Activated CD8-positive, alpha-beta T cell treated with anti-CD3 and anti-CD28 coated beads, Interleukin-2, amount 10 ng/mL, durations not matched to agents 7 days and 5 days (primary cell): ENCODE data around the gene COL4A5. TPM values are rescaled to one million over a fixed set of nuclear protein-coding genes. Genes with fewer than 3 reads are reported as not detected.
A peak's percentile ranks its signal among the peaks of the same experiment; 100 is the strongest.
"Not testable (repeated sequence)": the region's sequence is repeated elsewhere in the genome, so short reads cannot be mapped to it uniquely, and the experiment has no call there.

Source experiments
- ATAC-seq: fragments of 150-1000 bp; cut with Tn5 transposase; one replicate; pipeline ENCODE4 v1.10.0; 2021; ENCODE audit warnings: moderate library complexity
- CTCF ChIA-PET: fragments of 350-600 bp; sonication (Branson Sonifier 250); formaldehyde crosslinking; loops from one replicate; lab custom pipeline; 2021; ENCODE audit warnings: antibody characterized with exemption; lab: Charles Lee
- POLR2A ChIA-PET: fragments of 350-600 bp; sonication (Branson Sonifier 250); formaldehyde crosslinking; loops from one replicate; lab custom pipeline; 2021; ENCODE audit warnings: antibody characterized with exemption; lab: Charles Lee
- DNase-seq: peaks from one replicate; pipeline ENCODE4 v3.0.0-alpha.2; 2020
- H3K27ac Mint-ChIP-seq: one replicate; pipeline ENCODE4 v1.8.0; 2021; ENCODE audit warnings: mild to moderate bottlenecking, mixed read lengths
- H3K27me3 Mint-ChIP-seq: one replicate; pipeline ENCODE4 v1.8.0; 2021; ENCODE audit warnings: low read depth, mixed read lengths
- H3K36me3 Mint-ChIP-seq: one replicate; pipeline ENCODE4 v1.8.0; 2021; ENCODE audit warnings: low read depth, mixed read lengths
- H3K4me1 Mint-ChIP-seq: one replicate; pipeline ENCODE4 v1.8.0; 2021; ENCODE audit warnings: low read depth, mixed read lengths
- H3K4me3 Mint-ChIP-seq: one replicate; pipeline ENCODE4 v1.8.0; 2021; ENCODE audit warnings: mild to moderate bottlenecking, mixed read lengths
- H3K9me3 Mint-ChIP-seq: one replicate; pipeline ENCODE4 v1.8.0; 2022; ENCODE audit warnings: mixed read lengths; ENCODE audit not compliant: insufficient read depth
- total RNA-seq, 2 experiments: library from RNA; stranded (reverse); gene quantifications; one replicate each; pipeline ENCODE4 v1.2.3, GENCODE V29; 2021

COL4A5 gene
- total RNA-seq, 2 experiments from 2014 or later = not detected

GRCh38 chrX:108473979-108474378 lies 34.3 kb downstream of the COL4A5 start:
- CTCF ChIA-PET = no interaction called here
- no peaks in the 10 kb centered on the region for H3K27me3 Mint-ChIP-seq
- POLR2A ChIA-PET = no interaction called here
- H3K4me3 Mint-ChIP-seq = no peak overlapping the region
- DNase-seq (no peak), ATAC-seq (no peak)
- no peaks in the 10 kb centered on the region for H3K9me3 Mint-ChIP-seq
- H3K4me1 Mint-ChIP-seq = no peaks in the 10 kb centered on the region
- no peak overlapping the region for H3K27ac Mint-ChIP-seq
- H3K36me3 Mint-ChIP-seq = no peaks in the 10 kb centered on the region

- H3K9me3 Mint-ChIP-seq, H3K4me3 Mint-ChIP-seq, POLR2A ChIA-PET, H3K4me1 Mint-ChIP-seq, H3K27me3 Mint-ChIP-seq, CTCF ChIA-PET, DNase-seq, ATAC-seq, H3K27ac Mint-ChIP-seq, H3K36me3 Mint-ChIP-seq: not testable (repeated sequence)
Observed at GRCh38 chrX:108481528-108481927, 41.9 kb downstream of the COL4A5 start.

- H3K27me3 Mint-ChIP-seq = no peaks in the 10 kb centered on the region
- DNase-seq (no peak), ATAC-seq (no peak)
- no peak overlapping the region for H3K4me3 Mint-ChIP-seq
- H3K9me3 Mint-ChIP-seq = no peaks in the 10 kb centered on the region
- no peaks in the 10 kb centered on the region for H3K36me3 Mint-ChIP-seq
- H3K27ac Mint-ChIP-seq = no peak overlapping the region
- ChIA-PET CTCF (no interaction called here), POLR2A (no interaction called here)
- no peaks in the 10 kb centered on the region for H3K4me1 Mint-ChIP-seq
Observed at GRCh38 chrX:108484251-108484650, 44.6 kb downstream of the COL4A5 start.

- Mint-ChIP-seq H3K36me3 (no peaks in the 10 kb centered on the region), H3K9me3 (no peaks in the 10 kb centered on the region), H3K4me1 (no peaks in the 10 kb centered on the region), H3K27me3 (no peaks in the 10 kb centered on the region), H3K27ac (no peak overlapping the region), H3K4me3 (no peak overlapping the region)
- DNase-seq = no peak
- POLR2A ChIA-PET = no interaction called here
- CTCF ChIA-PET = no interaction called here
- no peak for ATAC-seq
Observed at GRCh38 chrX:108485960-108486359, 46.3 kb downstream of the COL4A5 start.

GRCh38 chrX:108494406-108495090 lies 54.9 kb downstream of the COL4A5 start:
- Mint-ChIP-seq H3K27me3 (no peaks in the 10 kb centered on the region), H3K4me3 (no peak overlapping the region)
- DNase-seq = no peak

GRCh38 chrX:108511721-108512120 lies 72.1 kb downstream of the COL4A5 start:
- Mint-ChIP-seq H3K4me3 (no peak overlapping the region), H3K27me3 (no peaks in the 10 kb centered on the region), H3K4me1 (no peaks in the 10 kb centered on the region), H3K27ac (no peak overlapping the region), H3K36me3 (no peaks in the 10 kb centered on the region), H3K9me3 (no peaks in the 10 kb centered on the region)
- DNase-seq = no peak
- ChIA-PET POLR2A (no interaction called here), CTCF (no interaction called here)
- no peak for ATAC-seq

More at GRCh38 chrX:108494406-108495090, 54.9 kb downstream of the COL4A5 start:
- Mint-ChIP-seq H3K27ac (no peak overlapping the region), H3K9me3 (no peaks in the 10 kb centered on the region), H3K4me1 (no peaks in the 10 kb centered on the region), H3K36me3 (no peaks in the 10 kb centered on the region)
- no peak for ATAC-seq
- ChIA-PET CTCF (no interaction called here), POLR2A (no interaction called here)

GRCh38 chrX:108516184-108516583 lies 76.5 kb downstream of the COL4A5 start:
- no peaks in the 10 kb centered on the region for H3K9me3 Mint-ChIP-seq
- H3K27ac Mint-ChIP-seq = no peak overlapping the region
- H3K36me3 Mint-ChIP-seq = no peaks in the 10 kb centered on the region
- H3K4me1 Mint-ChIP-seq = no peaks in the 10 kb centered on the region
- no peak for ATAC-seq
- H3K27me3 Mint-ChIP-seq = no peaks in the 10 kb centered on the region
- no peak overlapping the region for H3K4me3 Mint-ChIP-seq
- DNase-seq = no peak
- ChIA-PET POLR2A (no interaction called here), CTCF (no interaction called here)

- H3K9me3 Mint-ChIP-seq = no peaks in the 10 kb centered on the region
- ChIA-PET CTCF (no interaction called here), POLR2A (no interaction called here)
- no peak overlapping the region for H3K27ac Mint-ChIP-seq
- H3K27me3 Mint-ChIP-seq = no peaks in the 10 kb centered on the region
- no peak for DNase-seq
- no peaks in the 10 kb centered on the region for H3K36me3 Mint-ChIP-seq
- H3K4me3 Mint-ChIP-seq = no peak overlapping the region
- ATAC-seq = no peak
- no peaks in the 10 kb centered on the region for H3K4me1 Mint-ChIP-seq
Observed at GRCh38 chrX:108527724-108528123, 88.1 kb downstream of the COL4A5 start.

- Mint-ChIP-seq H3K4me3 (no peak overlapping the region), H3K4me1 (no peaks in the 10 kb centered on the region), H3K36me3 (no peaks in the 10 kb centered on the region), H3K9me3 (no peaks in the 10 kb centered on the region), H3K27me3 (no peaks in the 10 kb centered on the region), H3K27ac (no peak overlapping the region)
- CTCF ChIA-PET = no interaction called here
- POLR2A ChIA-PET = no interaction called here
- ATAC-seq = no peak
- DNase-seq = peak; percentile 19
Observed at GRCh38 chrX:108537005-108537404, 97.4 kb downstream of the COL4A5 start.

- Mint-ChIP-seq H3K9me3 (no peaks in the 10 kb centered on the region), H3K4me3 (no peak overlapping the region), H3K27me3 (no peaks in the 10 kb centered on the region), H3K4me1 (no peaks in the 10 kb centered on the region), H3K36me3 (no peaks in the 10 kb centered on the region), H3K27ac (no peak overlapping the region)
- POLR2A ChIA-PET = no interaction called here
- CTCF ChIA-PET = no interaction called here
- ATAC-seq (no peak), DNase-seq (no peak)
Observed at GRCh38 chrX:108541286-108541685, 101.6 kb downstream of the COL4A5 start.

- ChIA-PET POLR2A (no interaction called here), CTCF (no interaction called here)
- Mint-ChIP-seq H3K27ac (no peak overlapping the region), H3K36me3 (no peaks in the 10 kb centered on the region), H3K4me1 (no peaks in the 10 kb centered on the region), H3K4me3 (no peak overlapping the region), H3K27me3 (no peaks in the 10 kb centered on the region), H3K9me3 (no peaks in the 10 kb centered on the region)
- DNase-seq (no peak), ATAC-seq (no peak)
Observed at GRCh38 chrX:108557580-108557979, 117.9 kb downstream of the COL4A5 start.

- H3K27ac Mint-ChIP-seq = no peak overlapping the region
- ChIA-PET POLR2A (no interaction called here), CTCF (no interaction called here)
- no peaks in the 10 kb centered on the region for H3K9me3 Mint-ChIP-seq
- no peaks in the 10 kb centered on the region for H3K4me1 Mint-ChIP-seq
- no peaks in the 10 kb centered on the region for H3K27me3 Mint-ChIP-seq
- H3K36me3 Mint-ChIP-seq = no peaks in the 10 kb centered on the region
- H3K4me3 Mint-ChIP-seq = no peak overlapping the region
- DNase-seq (no peak), ATAC-seq (no peak)
Observed at GRCh38 chrX:108558217-108558616, 118.6 kb downstream of the COL4A5 start.

- Mint-ChIP-seq H3K27ac (no peak overlapping the region), H3K36me3 (no peaks in the 10 kb centered on the region), H3K9me3 (no peaks in the 10 kb centered on the region), H3K27me3 (no peaks in the 10 kb centered on the region), H3K4me3 (no peak overlapping the region), H3K4me1 (no peaks in the 10 kb centered on the region)
- CTCF ChIA-PET = no interaction called here
- DNase-seq = no peak
- POLR2A ChIA-PET = no interaction called here
- no peak for ATAC-seq
Observed at GRCh38 chrX:108573136-108573535, 133.5 kb downstream of the COL4A5 start.
